GM12878 (cell line): ENCODE results near the gene BAX. TPM values are rescaled to one million over a fixed set of nuclear protein-coding genes. Genes with fewer than 3 reads are reported as not detected.

Experiments used
- ATAC-seq: fragments of 200-7000 bp; cut with Tn5 transposase; 3 replicates; pipeline ENCODE4 v1.9.1; 2020; ENCODE audit warnings: mild to moderate bottlenecking, moderate library complexity
- BruUV-seq: library from RNA; stranded (reverse); fragments of 400-500 nt; replicated peaks from 2 replicates; lab custom pipeline; 2021; lab: Mats Ljungman, UMichigan
- CTCF ChIA-PET: fragments of 300-600 bp; sonication (Branson Sonifier 250); formaldehyde crosslinking; extraction: SDS; loops from one replicate; lab custom pipeline; 2021; ENCODE audit warnings: inconsistent platforms; lab: Yijun Ruan, JAX
- POLR2A ChIA-PET: fragments of 350-600 bp; formaldehyde crosslinking; extraction: SDS; loops from one replicate; lab custom pipeline; 2021; ENCODE audit warnings: inconsistent platforms; lab: Charles Lee
- RAD21 ChIA-PET: fragments of 300-600 bp; sonication (Branson Sonifier 250); formaldehyde crosslinking; loops from one replicate; lab custom pipeline; 2023; ENCODE audit warnings: antibody characterized with exemption; ENCODE audit not compliant: unreplicated experiment; lab: Charles Lee
- SMC1A ChIA-PET: fragments of 300-600 bp; sonication (Branson Sonifier 250); formaldehyde crosslinking; loops from one replicate; lab custom pipeline; 2023; ENCODE audit not compliant: unreplicated experiment, uncharacterized antibody; lab: Charles Lee
- DNase-seq: peaks from one replicate; pipeline ENCODE4 v3.0.0-alpha.2; 2011; ENCODE audit warnings: low read depth, low spot score
- FAIRE-seq: peaks from 3 replicates; lab custom pipeline; 2011; peaks lifted over from hg19 to GRCh38; lab: Jason Lieb, UNC
- H2AFZ ChIP-seq: 2 replicates; pipeline ENCODE4 v1.6.0; 2011; ENCODE audit warnings: low read depth, low read length, control low read depth; ENCODE audit not compliant: control insufficient read depth
- H3K27ac ChIP-seq: 2 replicates; pipeline ENCODE4 v1.5.1; 2011; ENCODE audit warnings: control low read depth; ENCODE audit not compliant: control insufficient read depth, insufficient read depth
- H3K27me3 ChIP-seq, 2 experiments: replicated peaks in 1 of 2; 2 replicates each; pipeline versions ENCODE4 v1.6.0 to v1.6.1; 2011; ENCODE audit warnings: low read length in 1 of 2; ENCODE audit not compliant: control insufficient read depth in 2 of 2, insufficient read depth in 2 of 2
- H3K36me3 ChIP-seq, 2 experiments: 2 replicates each; pipeline ENCODE4 v1.5.1; 2011; ENCODE audit warnings: low read length in 1 of 2; ENCODE audit not compliant: control insufficient read depth in 2 of 2, insufficient read depth in 2 of 2
- H3K4me1 ChIP-seq: 2 replicates; pipeline ENCODE4 v1.6.1; 2011; ENCODE audit warnings: mild to moderate bottlenecking, low read length, moderate library complexity, mixed read lengths; ENCODE audit not compliant: control insufficient read depth, insufficient read depth
- H3K4me2 ChIP-seq: 2 replicates; pipeline ENCODE4 v1.6.0; 2011; ENCODE audit warnings: control low read depth; ENCODE audit not compliant: control insufficient read depth, insufficient read depth
- H3K4me3 ChIP-seq: fragments of 200-600 bp; sonication (generic); 2 replicates; pipeline ENCODE4 v1.5.1; 2016
- H3K79me2 ChIP-seq: 2 replicates; pipeline ENCODE4 v1.6.0; 2011; ENCODE audit warnings: low read length; ENCODE audit not compliant: control insufficient read depth, insufficient read depth
- H3K9ac ChIP-seq: 2 replicates; pipeline ENCODE4 v1.8.0; 2011; ENCODE audit warnings: low read length, control low read depth, mixed read lengths; ENCODE audit not compliant: control insufficient read depth, insufficient read depth
- H3K9me3 ChIP-seq: replicated peaks from 3 replicates; pipeline ENCODE4 v1.5.1; 2011; ENCODE audit warnings: mild to moderate bottlenecking, low read length; ENCODE audit not compliant: control insufficient read depth, insufficient read depth
- H4K20me1 ChIP-seq: 2 replicates; pipeline ENCODE4 v1.6.0; 2011; ENCODE audit not compliant: control insufficient read depth, insufficient read depth
- CBFB ChIP-seq: IDR thresholded peaks from 2 replicates; pipeline ENCODE4 v1.6.1; 2016; ENCODE audit warnings: antibody characterized with exemption, low read depth
- WGBS: methylation state at CpG from one replicate; pipeline ENCODE4 v1.1.6; 2016; ENCODE audit warnings: low lambda C conversion rate; ENCODE audit not compliant: insufficient replicate concordance, insufficient coverage; ENCODE audit errors: missing lambda C conversion rate; 5-methylcytosine and 5-hydroxymethylcytosine counted together
- in situ Hi-C: fragments of 300-500 bp; cut with MboI; formaldehyde crosslinking; loops from 9 replicates; pipeline ENCODE4 v1.14.3; 2018; ENCODE audit warnings: mixed read lengths
- intact Hi-C: fragments of 100-400 bp; cut with micrococcal nuclease; formaldehyde crosslinking; loops from one replicate; pipeline ENCODE4 v1.14.2; 2022; ENCODE audit not compliant: unreplicated experiment
- polyA plus RNA-seq, 11 experiments: library from polyadenylated mRNA; depleted of rRNA in 4 of 11; unstranded in 6 of 11; stranded (reverse) in 5 of 11; fragments of >200 nt; fragmentation: Nextera tagmentation in 4 of 11; fragmentation: Illumina TruSeq in 1 of 11; extraction: Ambion mirVana in 4 of 11; extraction: Trizol in 1 of 11; gene quantifications; 1 replicate in 1 of 11; 2 replicates in 10 of 11; pipeline versions ENCODE4 v1.2.1 to v1.2.3, GENCODE V29; 2011 to 2016; ENCODE audit warnings: inconsistent platforms in 2 of 11, missing spikeins in 2 of 11, low read depth in 1 of 11
- total RNA-seq, 4 experiments: library from RNA; depleted of rRNA in 3 of 4; stranded (reverse); fragments of >200 nt in 3 of 4; fragmentation: Illumina TruSeq in 1 of 4; extraction: Trizol in 1 of 4; gene quantifications; 2 replicates each; pipeline versions ENCODE4 v1.2.1 to v1.2.3, GENCODE V29; 2013 to 2021
- TF ChIP-seq, protein P1 (sequence below): fragments of 150-350 bp; IDR thresholded peaks from 2 replicates; pipeline ENCODE4 v1.6.1; 2016; ENCODE audit warnings: low read depth, low read length

Gene BAX
- total and polyA plus RNA-seq, 10 of the 15 experiments (the other 5 are each of a cell fraction or from before 2014, with no cell fraction given), result 7.2 to 221 (median 137) TPM

DNA sequence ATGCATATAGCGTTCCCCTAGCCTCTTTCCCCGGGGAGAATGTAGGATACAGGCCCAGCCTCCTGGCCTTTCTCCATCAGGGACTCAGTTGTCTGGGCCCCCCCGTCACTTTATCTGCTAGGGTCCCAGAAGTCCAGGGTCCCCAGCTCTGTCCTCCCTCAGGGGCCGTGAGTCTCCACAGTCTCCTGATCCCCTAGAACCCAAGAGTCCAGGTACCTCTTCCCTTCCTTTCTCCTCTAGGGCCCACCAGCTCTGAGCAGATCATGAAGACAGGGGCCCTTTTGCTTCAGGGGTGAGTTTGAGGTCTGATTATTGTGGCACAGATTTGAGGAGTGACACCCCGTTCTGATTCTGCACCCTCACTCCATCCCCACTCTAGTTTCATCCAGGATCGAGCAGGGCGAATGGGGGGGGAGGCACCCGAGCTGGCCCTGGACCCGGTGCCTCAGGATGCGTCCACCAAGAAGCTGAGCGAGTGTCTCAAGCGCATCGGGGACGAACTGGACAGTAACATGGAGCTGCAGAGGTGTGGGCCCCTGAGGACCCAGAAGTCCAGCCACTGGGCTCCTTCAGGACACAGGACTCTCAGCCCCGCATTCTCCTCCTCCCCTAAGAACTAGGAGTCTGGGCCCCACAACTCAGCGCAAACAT lies 758 bp downstream of the BAX start:
- SMC1A ChIA-PET, result interaction anchor here (1.1 to 1.9 kb wide), 5 partner anchors 23 to 167 kb away, joined by 3 to 6 read pairs (median 3); partner anchors contain the start of gene NUCB1
- TF ChIP-seq, protein P1, sequence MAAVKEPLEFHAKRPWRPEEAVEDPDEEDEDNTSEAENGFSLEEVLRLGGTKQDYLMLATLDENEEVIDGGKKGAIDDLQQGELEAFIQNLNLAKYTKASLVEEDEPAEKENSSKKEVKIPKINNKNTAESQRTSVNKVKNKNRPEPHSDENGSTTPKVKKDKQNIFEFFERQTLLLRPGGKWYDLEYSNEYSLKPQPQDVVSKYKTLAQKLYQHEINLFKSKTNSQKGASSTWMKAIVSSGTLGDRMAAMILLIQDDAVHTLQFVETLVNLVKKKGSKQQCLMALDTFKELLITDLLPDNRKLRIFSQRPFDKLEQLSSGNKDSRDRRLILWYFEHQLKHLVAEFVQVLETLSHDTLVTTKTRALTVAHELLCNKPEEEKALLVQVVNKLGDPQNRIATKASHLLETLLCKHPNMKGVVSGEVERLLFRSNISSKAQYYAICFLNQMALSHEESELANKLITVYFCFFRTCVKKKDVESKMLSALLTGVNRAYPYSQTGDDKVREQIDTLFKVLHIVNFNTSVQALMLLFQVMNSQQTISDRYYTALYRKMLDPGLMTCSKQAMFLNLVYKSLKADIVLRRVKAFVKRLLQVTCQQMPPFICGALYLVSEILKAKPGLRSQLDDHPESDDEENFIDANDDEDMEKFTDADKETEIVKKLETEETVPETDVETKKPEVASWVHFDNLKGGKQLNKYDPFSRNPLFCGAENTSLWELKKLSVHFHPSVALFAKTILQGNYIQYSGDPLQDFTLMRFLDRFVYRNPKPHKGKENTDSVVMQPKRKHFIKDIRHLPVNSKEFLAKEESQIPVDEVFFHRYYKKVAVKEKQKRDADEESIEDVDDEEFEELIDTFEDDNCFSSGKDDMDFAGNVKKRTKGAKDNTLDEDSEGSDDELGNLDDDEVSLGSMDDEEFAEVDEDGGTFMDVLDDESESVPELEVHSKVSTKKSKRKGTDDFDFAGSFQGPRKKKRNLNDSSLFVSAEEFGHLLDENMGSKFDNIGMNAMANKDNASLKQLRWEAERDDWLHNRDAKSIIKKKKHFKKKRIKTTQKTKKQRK, result no peak
- TF ChIP-seq CBFB, result 0 out of 2 replicates have a peak, but pooled peaks have one; percentile 14
- in situ Hi-C loops (no loop called here), intact Hi-C loops (no loop called here)
- H3K27me3 ChIP-seq, result no peaks in the 10 kb centered on the region
- peak overlapping the region; percentile 99 for H3K27ac ChIP-seq
- ATAC-seq (no peak), DNase-seq (no peak), FAIRE-seq (no peak)
- RAD21 ChIA-PET, result interaction anchor here (0.9 to 2.4 kb wide), 2 partner anchors 9 to 56 kb away, joined by 3 to 8 read pairs; partner anchors contain the start of gene NUCB1
- POLR2A ChIA-PET, result interaction anchor here (0.5 to 2.7 kb wide), 6 partner anchors 8 to 81 kb away, joined by 3 to 13 read pairs (median 8); partner anchors contain the start of genes DHDH, FTL and NUCB1
- H3K9me3 ChIP-seq, result no peaks in the 10 kb centered on the region
- peak overlapping the region; percentile 99 for H3K4me2 ChIP-seq
- no peaks in the 10 kb centered on the region for H4K20me1 ChIP-seq
- H3K79me2 ChIP-seq, result peaks cover 23% of the 10 kb centered on the region
- WGBS, result 38% methylated on average over 16 of the region's 16 CpGs
- H2AFZ ChIP-seq, result peak overlapping the region; percentile 75; the same call in 1 of the 2 replicates
- H3K36me3 ChIP-seq, result no peaks in the 10 kb centered on the region; a peak in 1 of 4 replicates
- CTCF ChIA-PET, result interaction anchor here (1.6 to 2.1 kb wide), 3 partner anchors 11 to 167 kb away, joined by 4 to 10 read pairs (median 7); no protein-coding TSS in a partner anchor
- BruUV-seq, result no TSS peak
- peak overlapping the region; percentile 98 for H3K4me3 ChIP-seq
- peak overlapping the region; percentile 100 for H3K9ac ChIP-seq
- H3K4me1 ChIP-seq, result peaks cover 5% of the 10 kb centered on the region; the same call in 1 of the 2 replicates
